ENCODE results near the gene ZDHHC13.
A peak's percentile ranks its signal among the peaks of the same experiment; 100 is the strongest.

Gene ZDHHC13

DNA sequence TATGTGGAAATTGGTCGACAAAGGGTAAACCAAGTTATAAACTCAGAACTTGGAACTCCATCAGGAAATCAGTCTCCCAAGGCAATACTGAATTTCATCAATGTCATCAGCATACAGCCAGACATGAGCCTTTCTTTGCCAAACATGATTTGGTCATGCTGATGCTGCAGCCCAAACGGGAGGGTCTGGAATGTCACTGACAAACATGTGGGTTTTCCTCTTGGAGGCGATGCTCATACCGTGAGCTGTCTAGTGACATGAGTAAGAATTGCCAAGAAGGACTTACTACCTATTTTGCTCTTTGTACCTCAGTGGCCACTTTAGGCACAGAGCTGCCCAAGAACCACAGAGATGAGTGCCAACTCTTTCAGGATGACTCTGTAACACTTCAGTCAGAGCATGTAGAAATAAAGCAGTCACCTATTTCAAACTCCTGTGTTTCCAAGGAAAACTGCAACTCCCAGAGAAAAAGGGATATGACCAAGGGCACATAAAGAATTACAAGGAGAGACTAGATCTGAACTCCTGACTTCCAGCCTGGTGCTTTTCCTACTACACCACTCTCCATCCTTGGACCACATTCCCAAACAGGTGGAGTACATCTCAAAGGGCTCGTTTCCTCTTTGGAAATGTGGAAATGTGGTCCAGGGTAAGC lies 32.2 kb upstream of the ZDHHC13 start:
- DNase-seq, result no peak
- H3K4me3 ChIP-seq (ENCODE audit: low read depth, low read length), result no peak overlapping the region
- in situ Hi-C loops (cut with HindIII; ENCODE audit: low pct_ligation_motif_present, low sequenced_read_pairs), result no loop called here
- TF ChIP-seq, protein P1, sequence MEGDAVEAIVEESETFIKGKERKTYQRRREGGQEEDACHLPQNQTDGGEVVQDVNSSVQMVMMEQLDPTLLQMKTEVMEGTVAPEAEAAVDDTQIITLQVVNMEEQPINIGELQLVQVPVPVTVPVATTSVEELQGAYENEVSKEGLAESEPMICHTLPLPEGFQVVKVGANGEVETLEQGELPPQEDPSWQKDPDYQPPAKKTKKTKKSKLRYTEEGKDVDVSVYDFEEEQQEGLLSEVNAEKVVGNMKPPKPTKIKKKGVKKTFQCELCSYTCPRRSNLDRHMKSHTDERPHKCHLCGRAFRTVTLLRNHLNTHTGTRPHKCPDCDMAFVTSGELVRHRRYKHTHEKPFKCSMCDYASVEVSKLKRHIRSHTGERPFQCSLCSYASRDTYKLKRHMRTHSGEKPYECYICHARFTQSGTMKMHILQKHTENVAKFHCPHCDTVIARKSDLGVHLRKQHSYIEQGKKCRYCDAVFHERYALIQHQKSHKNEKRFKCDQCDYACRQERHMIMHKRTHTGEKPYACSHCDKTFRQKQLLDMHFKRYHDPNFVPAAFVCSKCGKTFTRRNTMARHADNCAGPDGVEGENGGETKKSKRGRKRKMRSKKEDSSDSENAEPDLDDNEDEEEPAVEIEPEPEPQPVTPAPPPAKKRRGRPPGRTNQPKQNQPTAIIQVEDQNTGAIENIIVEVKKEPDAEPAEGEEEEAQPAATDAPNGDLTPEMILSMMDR (IDR thresholded peaks at IDR 0.05; ENCODE audit: low read depth, low read length, missing control alignments), result no peak
- H3K27me3 ChIP-seq (replicated peaks), result no peaks in the 10 kb centered on the region
- H3K27ac ChIP-seq, result no peak overlapping the region
- no peaks in the 10 kb centered on the region for H3K36me3 ChIP-seq (replicated peaks)

DNA sequence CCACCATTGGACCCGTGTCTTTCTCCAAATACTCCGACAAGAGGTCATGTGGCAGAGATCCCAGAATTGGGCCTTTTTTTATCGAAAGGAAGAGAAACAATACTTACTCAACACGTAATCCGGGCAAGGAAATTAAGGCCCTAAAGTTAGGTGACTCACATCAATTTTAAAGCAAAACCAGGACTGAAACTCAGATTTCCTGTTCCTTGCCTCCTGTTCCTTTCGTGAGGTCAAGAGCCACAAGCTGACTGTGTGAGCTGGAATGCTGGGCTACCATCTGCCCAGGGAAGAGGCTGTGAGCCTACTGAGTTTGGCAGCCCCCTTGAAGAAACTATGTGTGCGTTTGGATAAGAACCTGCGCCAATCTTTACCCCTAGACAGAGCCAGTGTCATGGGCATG lies 29.3 kb upstream of the ZDHHC13 start:
- no peak overlapping the region for H3K27ac ChIP-seq

DNA sequence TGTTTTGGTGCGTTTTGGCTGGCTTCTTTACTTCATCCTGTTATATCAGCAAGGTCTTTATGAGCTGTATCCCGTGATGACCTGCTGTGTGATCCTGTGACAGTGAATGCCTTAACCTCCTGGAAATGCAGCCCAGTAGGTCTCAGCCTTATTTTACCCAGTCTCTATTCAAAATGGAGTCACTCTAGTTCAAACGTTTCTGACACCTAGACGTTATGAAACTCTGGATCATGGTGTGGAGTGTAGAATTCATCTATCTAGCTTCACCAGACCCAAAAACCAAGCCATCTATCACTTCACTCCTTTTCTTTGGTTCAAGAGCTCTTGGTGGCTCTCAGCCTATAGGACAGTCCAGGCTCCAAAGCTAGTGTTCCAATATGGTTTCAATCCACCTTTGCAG lies 28.2 kb upstream of the ZDHHC13 start:
- no peak for DNase-seq
- Histone ChIP-seq H3K27me3 (replicated peaks) (no peaks in the 10 kb centered on the region), H3K4me3 (ENCODE audit: low read depth, low read length) (no peak overlapping the region), H3K36me3 (replicated peaks) (no peaks in the 10 kb centered on the region), H3K27ac (no peak overlapping the region)
- TF ChIP-seq, protein P1 (IDR thresholded peaks at IDR 0.05; ENCODE audit: low read depth, low read length, missing control alignments), result no peak
- in situ Hi-C loops (cut with HindIII; ENCODE audit: low pct_ligation_motif_present, low sequenced_read_pairs), result no loop called here

More for the DNA sequence above, 29.3 kb upstream of the ZDHHC13 start:
- peak; percentile 31 for DNase-seq
- Histone ChIP-seq H3K36me3 (replicated peaks) (no peaks in the 10 kb centered on the region), H3K4me3 (ENCODE audit: low read depth, low read length) (no peak overlapping the region), H3K27me3 (replicated peaks) (no peaks in the 10 kb centered on the region)
- in situ Hi-C loops (cut with HindIII; ENCODE audit: low pct_ligation_motif_present, low sequenced_read_pairs), result no loop called here
- TF ChIP-seq, protein P1 (IDR thresholded peaks at IDR 0.05; ENCODE audit: low read depth, low read length, missing control alignments), result no peak

DNA sequence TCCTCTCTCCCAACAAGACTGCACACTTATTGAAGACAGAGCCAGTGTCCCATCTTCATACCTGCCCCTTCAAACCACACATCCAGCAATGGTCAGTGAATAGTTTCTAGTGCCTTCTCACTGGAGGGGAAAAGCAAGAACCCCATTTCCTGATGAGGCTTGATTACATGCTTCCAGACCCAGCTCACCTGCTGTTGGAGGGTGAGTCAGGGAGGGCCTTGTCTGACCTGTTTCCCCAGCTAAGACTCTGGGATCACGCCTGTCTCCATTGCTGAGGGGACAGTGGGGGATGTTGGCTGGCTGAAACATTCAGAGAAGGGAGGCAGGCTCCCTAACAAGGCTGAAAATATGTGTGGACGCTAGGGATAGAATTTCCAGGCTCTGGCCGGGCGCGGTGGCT lies 27.5 kb upstream of the ZDHHC13 start:
- TF ChIP-seq, protein P1 (IDR thresholded peaks at IDR 0.05; ENCODE audit: low read depth, low read length, missing control alignments), result no peak
- H3K4me3 ChIP-seq (ENCODE audit: low read depth, low read length), result no peak overlapping the region
- no peak for DNase-seq
- no peaks in the 10 kb centered on the region for H3K27me3 ChIP-seq (replicated peaks)
- no peaks in the 10 kb centered on the region for H3K36me3 ChIP-seq (replicated peaks)
- in situ Hi-C loops (cut with HindIII; ENCODE audit: low pct_ligation_motif_present, low sequenced_read_pairs), result no loop called here
- H3K27ac ChIP-seq, result no peak overlapping the region

DNA sequence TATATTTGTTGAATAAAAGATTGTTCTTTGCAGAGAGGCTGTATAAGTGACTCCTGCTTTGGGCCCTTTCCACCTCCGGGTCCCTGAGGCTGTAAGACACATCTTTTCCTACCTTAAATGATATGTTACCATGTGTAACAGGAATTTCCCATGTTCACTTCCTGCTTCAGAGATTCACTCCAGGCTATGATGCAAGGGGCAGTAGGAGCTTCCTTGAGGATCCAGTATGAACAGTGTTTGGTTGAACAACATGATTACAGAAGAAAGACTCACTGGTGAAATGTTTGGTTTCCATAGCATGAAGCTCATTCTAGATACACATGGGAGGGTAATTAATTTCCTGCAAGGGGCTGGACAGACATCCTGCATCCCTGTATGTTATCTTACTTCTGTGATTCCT lies 25.6 kb upstream of the ZDHHC13 start:
- H3K27me3 ChIP-seq (replicated peaks), result no peaks in the 10 kb centered on the region
- no peak overlapping the region for H3K4me3 ChIP-seq (ENCODE audit: low read depth, low read length)
- TF ChIP-seq, protein P1 (IDR thresholded peaks at IDR 0.05; ENCODE audit: low read depth, low read length, missing control alignments), result no peak
- H3K36me3 ChIP-seq (replicated peaks), result no peaks in the 10 kb centered on the region
- in situ Hi-C loops (cut with HindIII; ENCODE audit: low pct_ligation_motif_present, low sequenced_read_pairs), result no loop called here
- DNase-seq, result no peak
- H3K27ac ChIP-seq, result no peak overlapping the region

DNA sequence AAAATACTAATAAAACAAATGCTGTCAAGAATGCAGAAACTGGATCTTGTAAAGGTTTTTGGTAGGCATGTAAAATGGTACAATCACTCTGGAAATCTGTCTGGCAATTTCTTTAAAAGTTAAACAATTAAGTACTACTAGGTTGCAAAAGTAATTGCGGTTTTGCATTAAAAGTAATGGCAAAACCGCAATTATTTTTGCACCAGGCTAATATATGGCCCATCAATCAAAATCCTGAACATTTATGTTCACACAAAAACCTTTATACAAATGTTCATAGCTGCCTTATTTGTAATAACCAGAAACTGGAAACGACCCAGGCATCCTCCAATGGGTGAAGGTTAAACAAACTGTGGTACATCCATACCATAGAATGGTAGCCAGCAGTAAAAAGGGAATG lies 24.6 kb upstream of the ZDHHC13 start:
- H3K4me3 ChIP-seq (ENCODE audit: low read depth, low read length), result no peak overlapping the region
- no peak overlapping the region for H3K27ac ChIP-seq
- DNase-seq, result no peak
- no peaks in the 10 kb centered on the region for H3K36me3 ChIP-seq (replicated peaks)
- no peaks in the 10 kb centered on the region for H3K27me3 ChIP-seq (replicated peaks)
- TF ChIP-seq, protein P1 (IDR thresholded peaks at IDR 0.05; ENCODE audit: low read depth, low read length, missing control alignments), result no peak
- in situ Hi-C loops (cut with HindIII; ENCODE audit: low pct_ligation_motif_present, low sequenced_read_pairs), result no loop called here
